ENCODE results near the gene SDK1.

GRCh38 chr7:4150731-4151130, 849.7 kb downstream of the SDK1 start:
- no peak for TF ChIP-seq RNF2 (IDR thresholded peaks at IDR 0.05; ENCODE audit: borderline replicate concordance, low read depth, low read length, missing control alignments, poor library complexity, severe bottlenecking)
- TF ChIP-seq ATF2 (IDR thresholded peaks at IDR 0.05; ENCODE audit: low read length): no peak
- TF ChIP-seq CTCF (IDR thresholded peaks at IDR 0.05; ENCODE audit: control extremely low read depth in 1 of 3, insufficient read depth in 1 of 3, low read depth in 1 of 3, low read length in 3 of 3): no peak
- no peak for TF ChIP-seq EZH2 (IDR thresholded peaks at IDR 0.05; ENCODE audit: low read depth, low read length, severe bottlenecking)
- no peak for TF ChIP-seq SP1 (IDR thresholded peaks at IDR 0.05; ENCODE audit: low read depth, low read length)
- TF ChIP-seq RAD21 (IDR thresholded peaks at IDR 0.05 in 1 of 2, conservative IDR thresholded peaks at IDR 0.05 in 1 of 2; ENCODE audit: low read depth in 2 of 2, low read length in 2 of 2): no peak
- no peak for TF ChIP-seq MAX (IDR thresholded peaks at IDR 0.05)
- TF ChIP-seq CHD1 (IDR thresholded peaks at IDR 0.05; ENCODE audit: low read depth, low read length): no peak
- TF ChIP-seq SUZ12 (IDR thresholded peaks at IDR 0.05; ENCODE audit: low read length): no peak
- TF ChIP-seq POLR2AphosphoS5 (IDR thresholded peaks at IDR 0.05; ENCODE audit: low read depth, low read length): no peak
